A673 (cell line): Measurements from ENCODE around the gene CSTPP1. TPM values are rescaled to one million over a fixed set of nuclear protein-coding genes. Genes with fewer than 3 reads are reported as not detected.

Source experiments
- BruUV-seq: library from RNA; stranded (reverse); fragments of 400-500 nt; replicated peaks from 2 replicates; lab custom pipeline; 2021; lab: Mats Ljungman, UMichigan
- CTCF ChIA-PET: fragments of 300-600 bp; sonication (Branson Sonifier 250); formaldehyde crosslinking; loops from one replicate; lab custom pipeline; 2022; ENCODE audit warnings: antibody characterized with exemption; lab: Charles Lee
- POLR2A ChIA-PET: fragments of 300-600 bp; sonication (Branson Sonifier 250); formaldehyde crosslinking; loops from one replicate; lab custom pipeline; 2022; ENCODE audit warnings: antibody characterized with exemption; ENCODE audit not compliant: low non-redundant PET; lab: Charles Lee
- DNase-seq: peaks from one replicate; pipeline ENCODE4 v3.0.0-alpha.2; 2015; ENCODE audit warnings: low spot score
- H3K27ac ChIP-seq: fragments of 200-600 bp; sonication (generic); 2 replicates; pipeline ENCODE4 v1.5.1; 2016; ENCODE audit warnings: mixed run types, low read depth, mild to moderate bottlenecking, mixed read lengths, antibody characterized with exemption, low read length; ENCODE audit not compliant: poor library complexity, severe bottlenecking
- H3K27me3 ChIP-seq: fragments of 200-600 bp; sonication (generic); replicated peaks from 2 replicates; pipeline ENCODE4 v1.6.1; 2017; ENCODE audit warnings: mixed run types, low read depth, mild to moderate bottlenecking, mixed read lengths, antibody characterized with exemption, low read length; ENCODE audit not compliant: insufficient read depth, poor library complexity
- H3K36me3 ChIP-seq: fragments of 200-600 bp; sonication (generic); 2 replicates; pipeline ENCODE4 v1.6.1; 2016; ENCODE audit warnings: mixed run types, mild to moderate bottlenecking, mixed read lengths, antibody characterized with exemption, low read length; ENCODE audit not compliant: insufficient read depth, poor library complexity, severe bottlenecking
- H3K4me1 ChIP-seq: fragments of 200-600 bp; sonication (generic); 2 replicates; pipeline ENCODE4 v1.6.1; 2017; ENCODE audit warnings: mixed run types, mild to moderate bottlenecking, mixed read lengths, antibody characterized with exemption, low read length; ENCODE audit not compliant: insufficient read depth, poor library complexity, severe bottlenecking
- H3K4me3 ChIP-seq: fragments of 200-600 bp; sonication (generic); 2 replicates; pipeline ENCODE4 v1.5.1; 2016; ENCODE audit warnings: low read depth, mixed run types, mild to moderate bottlenecking, mixed read lengths, low read length; ENCODE audit not compliant: poor library complexity, severe bottlenecking
- H3K9me3 ChIP-seq: fragments of 200-600 bp; sonication (generic); 2 replicates; pipeline ENCODE4 v1.6.1; 2016; ENCODE audit warnings: mixed run types, low read depth, mild to moderate bottlenecking, mixed read lengths, antibody characterized with exemption, low read length; ENCODE audit not compliant: poor library complexity, severe bottlenecking
- CTCF ChIP-seq: fragments of 300-800, 200-600 bp; sonication (generic); conservative IDR thresholded peaks from 2 replicates; pipeline ENCODE4 v1.5.1; 2017; ENCODE audit warnings: low read depth, mild to moderate bottlenecking, antibody characterized with exemption, low read length, moderate library complexity, mixed read lengths
- EZH2 ChIP-seq: fragments of 200-600 bp; sonication (generic); IDR thresholded peaks from 2 replicates; pipeline ENCODE4 v1.6.1; 2017; ENCODE audit warnings: borderline replicate concordance, low read depth, mild to moderate bottlenecking, mixed read lengths, antibody characterized with exemption, low read length; ENCODE audit not compliant: poor library complexity, severe bottlenecking
- intact Hi-C: fragments of 100-400 bp; cut with micrococcal nuclease; formaldehyde crosslinking; loops from one replicate; pipeline ENCODE4 v1.10.0; 2022; ENCODE audit not compliant: unreplicated experiment
- total RNA-seq: library from RNA; stranded (reverse); gene quantifications from 2 replicates; pipeline ENCODE4 v1.2.3, GENCODE V29; 2021

Gene CSTPP1
- total RNA-seq, 1 experiment from 2014 or later, result 79.3 TPM

GRCh38 chr11:46976182-46976854, 39.8 kb downstream of the CSTPP1 start:
- no peak for TF ChIP-seq CTCF
- no peak for TF ChIP-seq EZH2
- Histone ChIP-seq H3K36me3 (no peaks in the 10 kb centered on the region), H3K4me3 (no peak overlapping the region), H3K27me3 (no peaks in the 10 kb centered on the region), H3K27ac (peak overlapping the region; percentile 38), H3K9me3 (no peaks in the 10 kb centered on the region), H3K4me1 (peaks cover 27% of the 10 kb centered on the region)
- intact Hi-C loops, result no loop called here
- CTCF ChIA-PET, result no interaction called here
- POLR2A ChIA-PET, result interaction anchor here (0.6 kb wide), 3 partner anchors 42 to 256 kb away, joined by 3 to 8 read pairs (median 8); no protein-coding TSS in a partner anchor
- BruUV-seq, result no TSS peak
- no peak for DNase-seq

GRCh38 chr11:46977038-46977813, 40.7 kb downstream of the CSTPP1 start:
- no peaks in the 10 kb centered on the region for H3K36me3 ChIP-seq
- ChIA-PET POLR2A (no interaction called here), CTCF (no interaction called here)
- H3K27me3 ChIP-seq, result no peaks in the 10 kb centered on the region
- TF ChIP-seq EZH2 (no peak), CTCF (no peak)
- no peaks in the 10 kb centered on the region for H3K9me3 ChIP-seq
- DNase-seq, result peak; percentile 84
- no peak overlapping the region for H3K4me3 ChIP-seq
- H3K27ac ChIP-seq, result peak overlapping the region; percentile 38
- no TSS peak for BruUV-seq
- H3K4me1 ChIP-seq, result peaks cover 25% of the 10 kb centered on the region
- intact Hi-C loops, result no loop called here

GRCh38 chr11:46978005-46978491, 41.5 kb downstream of the CSTPP1 start:
- TF ChIP-seq EZH2 (no peak), CTCF (no peak)
- H3K27ac ChIP-seq, result peak overlapping the region; percentile 38
- peaks cover 25% of the 10 kb centered on the region for H3K4me1 ChIP-seq
- H3K9me3 ChIP-seq, result no peaks in the 10 kb centered on the region
- no peaks in the 10 kb centered on the region for H3K36me3 ChIP-seq
- intact Hi-C loops, result no loop called here
- BruUV-seq, result no TSS peak
- ChIA-PET CTCF (interaction anchor here (0.6 kb wide), 1 partner anchor 476 kb away, joined by 3 read pairs; no protein-coding TSS in a partner anchor), POLR2A (no interaction called here)
- DNase-seq, result no peak
- H3K27me3 ChIP-seq, result no peaks in the 10 kb centered on the region
- no peak overlapping the region for H3K4me3 ChIP-seq
